ENCODE measurements around the gene ZBTB43.

Gene ZBTB43

GRCh38 chr9:126827227-126827626, 22.4 kb downstream of the ZBTB43 start:
- Histone ChIP-seq H3K4me3 (replicated peaks; ENCODE audit: low read depth, low read length) (no peak overlapping the region), H3K27me3 (replicated peaks; ENCODE audit: control insufficient read depth, insufficient read depth, low read length) (no peaks in the 10 kb centered on the region), H3K36me3 (ENCODE audit: control insufficient read depth, insufficient read depth, low read length) (peaks cover 3% of the 10 kb centered on the region; the same call in 1 of the 2 replicates)
- TF ChIP-seq CTCF (IDR thresholded peaks at IDR 0.05; ENCODE audit: insufficient read depth, low read length, poor library complexity, severe bottlenecking): no peak
- no peak for DNase-seq (ENCODE audit: extremely low read depth, insufficient read length)

- Histone ChIP-seq H3K4me3 (replicated peaks; ENCODE audit: low read depth, low read length) (no peak overlapping the region), H3K36me3 (ENCODE audit: control insufficient read depth, insufficient read depth, low read length) (peaks cover 10% of the 10 kb centered on the region), H3K27me3 (replicated peaks; ENCODE audit: control insufficient read depth, insufficient read depth, low read length) (no peaks in the 10 kb centered on the region)
- DNase-seq (ENCODE audit: extremely low read depth, insufficient read length): no peak
- TF ChIP-seq CTCF (IDR thresholded peaks at IDR 0.05; ENCODE audit: insufficient read depth, low read length, poor library complexity, severe bottlenecking): no peak
These were observed 24.2 kb downstream of the ZBTB43 start for GRCh38 chr9:126829035-126829434.

GRCh38 chr9:126830827-126831226, 26.0 kb downstream of the ZBTB43 start:
- Histone ChIP-seq H3K36me3 (ENCODE audit: control insufficient read depth, insufficient read depth, low read length) (peaks cover 10% of the 10 kb centered on the region), H3K27me3 (replicated peaks; ENCODE audit: control insufficient read depth, insufficient read depth, low read length) (no peaks in the 10 kb centered on the region), H3K4me3 (replicated peaks; ENCODE audit: low read depth, low read length) (no peak overlapping the region)
- TF ChIP-seq CTCF (IDR thresholded peaks at IDR 0.05; ENCODE audit: insufficient read depth, low read length, poor library complexity, severe bottlenecking): no peak
- DNase-seq (ENCODE audit: extremely low read depth, insufficient read length): no peak

- no peak for DNase-seq (ENCODE audit: extremely low read depth, insufficient read length)
- Histone ChIP-seq H3K36me3 (ENCODE audit: control insufficient read depth, insufficient read depth, low read length) (peaks cover 7% of the 10 kb centered on the region), H3K4me3 (replicated peaks; ENCODE audit: low read depth, low read length) (no peak overlapping the region), H3K27me3 (replicated peaks; ENCODE audit: control insufficient read depth, insufficient read depth, low read length) (no peaks in the 10 kb centered on the region)
- no peak for TF ChIP-seq CTCF (IDR thresholded peaks at IDR 0.05; ENCODE audit: insufficient read depth, low read length, poor library complexity, severe bottlenecking)
These were observed 27.6 kb downstream of the ZBTB43 start for GRCh38 chr9:126832440-126832839.

GRCh38 chr9:126833020-126833419, 28.2 kb downstream of the ZBTB43 start:
- DNase-seq (ENCODE audit: extremely low read depth, insufficient read length): no peak
- H3K4me3 ChIP-seq (replicated peaks; ENCODE audit: low read depth, low read length): no peak overlapping the region
- H3K27me3 ChIP-seq (replicated peaks; ENCODE audit: control insufficient read depth, insufficient read depth, low read length): no peaks in the 10 kb centered on the region
- peaks cover 7% of the 10 kb centered on the region for H3K36me3 ChIP-seq (ENCODE audit: control insufficient read depth, insufficient read depth, low read length)
- no peak for TF ChIP-seq CTCF (IDR thresholded peaks at IDR 0.05; ENCODE audit: insufficient read depth, low read length, poor library complexity, severe bottlenecking)

- no peak for DNase-seq (ENCODE audit: extremely low read depth, insufficient read length)
- Histone ChIP-seq H3K36me3 (ENCODE audit: control insufficient read depth, insufficient read depth, low read length) (peaks cover 7% of the 10 kb centered on the region), H3K27me3 (replicated peaks; ENCODE audit: control insufficient read depth, insufficient read depth, low read length) (no peaks in the 10 kb centered on the region), H3K4me3 (replicated peaks; ENCODE audit: low read depth, low read length) (no peak overlapping the region)
- TF ChIP-seq CTCF (IDR thresholded peaks at IDR 0.05; ENCODE audit: insufficient read depth, low read length, poor library complexity, severe bottlenecking): no peak
These were observed 29.0 kb downstream of the ZBTB43 start for GRCh38 chr9:126833710-126834345.

Measured in GM06990 (cell line).